ENCODE results near the gene PCBP2. TPM values are rescaled to one million over a fixed set of nuclear protein-coding genes. Genes with fewer than 3 reads are reported as not detected.
"Not testable (repeated sequence)": the region's sequence is repeated elsewhere in the genome, so short reads cannot be mapped to it uniquely, and the experiment has no call there.

PCBP2 gene
- polyA plus RNA-seq, 2 donors: 330 to 344 TPM

DNA sequence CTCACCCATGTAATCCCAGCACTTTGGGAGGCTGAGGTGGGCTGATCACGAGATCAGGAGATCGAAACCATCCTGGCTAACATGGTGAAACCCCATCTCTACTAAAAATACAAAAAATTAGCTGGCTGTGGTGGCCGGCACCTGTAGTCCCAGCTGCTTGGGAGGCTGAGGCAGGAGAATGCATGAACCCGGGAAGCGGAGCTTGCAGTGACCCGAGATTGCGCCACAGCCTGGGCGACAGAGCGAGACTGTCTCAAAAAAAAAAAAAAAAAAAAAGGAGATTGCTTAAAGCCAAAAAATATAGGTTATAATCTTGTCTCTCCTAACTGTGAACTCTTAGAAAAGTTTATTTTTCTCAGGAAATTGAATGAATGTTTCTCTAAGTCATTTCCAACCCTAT, 16.6 kb upstream of the PCBP2 start:
- H3K36me3 ChIP-seq (ENCODE audit: control insufficient read depth in 2 of 2, insufficient read depth in 2 of 2, low read length in 1 of 2); H3K4me3 ChIP-seq (ENCODE audit: low read depth in 1 of 2, low read length in 2 of 2); H3K9me3 ChIP-seq (ENCODE audit: control insufficient read depth in 2 of 2, insufficient read depth in 1 of 2, low read depth in 1 of 2, low read length in 1 of 2); H3K27me3 ChIP-seq (ENCODE audit: control insufficient read depth in 1 of 2, insufficient read depth in 2 of 2, low read length in 2 of 2); H3K4me1 ChIP-seq (ENCODE audit: control insufficient read depth in 2 of 2, insufficient read depth in 2 of 2, low read length in 1 of 2); H3K27ac ChIP-seq (ENCODE audit: low read depth in 2 of 2, low read length in 1 of 2): not testable (repeated sequence)
- WGBS, 2 donors: 92 to 95% methylated on average over 9 of the region's 9 CpGs

DNA sequence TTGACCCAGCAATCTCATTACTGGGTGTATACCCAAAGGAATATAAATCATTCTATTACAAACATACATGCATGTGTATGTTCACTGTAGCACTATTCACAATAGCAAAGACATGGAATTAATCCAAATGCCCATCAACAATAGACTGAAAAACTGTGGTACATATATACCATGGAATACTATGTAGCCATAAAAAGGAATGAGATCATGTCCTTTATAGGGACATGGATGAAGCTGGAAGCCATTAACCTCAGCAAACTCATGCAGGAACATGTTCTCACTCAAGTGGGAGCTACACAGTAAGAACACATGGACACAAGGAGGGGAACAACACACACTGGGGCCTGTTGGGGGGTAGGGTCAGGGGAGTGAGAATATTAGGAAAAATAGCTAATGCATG, 12.3 kb upstream of the PCBP2 start:
- H3K27me3 ChIP-seq (ENCODE audit: control insufficient read depth in 1 of 2, insufficient read depth in 2 of 2, low read length in 2 of 2); H3K36me3 ChIP-seq (ENCODE audit: control insufficient read depth in 2 of 2, insufficient read depth in 2 of 2, low read length in 1 of 2); H3K27ac ChIP-seq (ENCODE audit: low read depth in 2 of 2, low read length in 1 of 2); H3K9me3 ChIP-seq (ENCODE audit: control insufficient read depth in 2 of 2, insufficient read depth in 1 of 2, low read depth in 1 of 2, low read length in 1 of 2); H3K4me1 ChIP-seq (ENCODE audit: control insufficient read depth in 2 of 2, insufficient read depth in 2 of 2, low read length in 1 of 2); H3K4me3 ChIP-seq (ENCODE audit: low read depth in 1 of 2, low read length in 2 of 2): not testable (repeated sequence)

DNA sequence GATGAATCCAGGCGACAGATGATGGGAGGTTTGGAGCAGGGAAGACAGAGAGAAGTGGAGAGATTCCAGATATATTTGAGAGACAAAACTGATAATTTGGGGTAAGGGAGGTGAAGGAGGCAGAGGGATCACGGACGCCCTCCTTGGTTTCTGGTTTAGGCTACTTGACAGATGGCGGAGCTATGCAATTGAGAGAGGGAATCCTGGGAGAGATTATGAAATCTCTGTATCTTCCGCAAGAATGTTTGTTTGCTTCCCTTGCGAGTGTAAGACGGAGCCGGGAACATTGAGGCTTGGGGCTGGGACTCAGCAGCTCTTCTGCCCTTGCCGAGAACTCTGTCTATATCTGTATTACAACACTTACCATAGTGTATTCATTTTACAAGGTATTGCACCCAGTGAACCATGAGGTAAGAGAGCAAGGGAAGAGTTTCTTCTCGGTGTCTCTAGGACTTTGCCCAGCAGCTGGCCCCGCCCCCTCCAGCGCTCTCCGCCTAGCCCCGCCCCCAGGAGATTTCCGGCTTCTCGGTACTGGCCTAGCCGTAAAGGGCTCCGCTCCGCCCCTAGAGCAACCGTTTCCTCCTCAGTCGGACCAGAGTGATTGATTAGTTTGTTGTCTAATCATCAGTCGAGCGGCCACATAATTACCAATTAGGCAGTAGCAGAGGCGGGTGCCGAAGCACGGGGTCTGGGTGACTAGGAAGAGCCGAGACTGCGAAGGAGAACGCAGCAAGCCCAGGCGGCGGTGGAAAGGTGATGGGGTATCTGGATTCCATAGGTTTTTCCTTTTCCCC, 10.7 kb upstream of the PCBP2 start, which contains the start of gene PRR13:
Gene PRR13 (plus strand): TSS at position 695 of the 794 bp plus-strand sequence. CDS start 981 bp downstream, outside the sequence.
- Histone ChIP-seq H3K4me3 (ENCODE audit: low read depth in 1 of 2, low read length in 2 of 2) (peak within 1 kb of the TSS; percentile 63 to 93), H3K36me3 (ENCODE audit: control insufficient read depth in 2 of 2, insufficient read depth in 2 of 2, low read length in 1 of 2) (peaks cover 4 to 5% of the 10 kb centered on the region in 2 donors), H3K9me3 (ENCODE audit: control insufficient read depth in 2 of 2, insufficient read depth in 1 of 2, low read depth in 1 of 2, low read length in 1 of 2) (no peaks in the 10 kb centered on the region), H3K4me1 (ENCODE audit: control insufficient read depth in 2 of 2, insufficient read depth in 2 of 2, low read length in 1 of 2) (peaks cover 0 to 5% of the 10 kb centered on the region in 2 donors), H3K27me3 (ENCODE audit: control insufficient read depth in 1 of 2, insufficient read depth in 2 of 2, low read length in 2 of 2) (no peaks in the 10 kb centered on the region), H3K27ac (ENCODE audit: low read depth in 2 of 2, low read length in 1 of 2) (peak within 1 kb of the TSS; percentile 93 to 96)
- 1 to 2% methylated on average over 31 of the region's 31 CpGs for WGBS, 2 donors

DNA sequence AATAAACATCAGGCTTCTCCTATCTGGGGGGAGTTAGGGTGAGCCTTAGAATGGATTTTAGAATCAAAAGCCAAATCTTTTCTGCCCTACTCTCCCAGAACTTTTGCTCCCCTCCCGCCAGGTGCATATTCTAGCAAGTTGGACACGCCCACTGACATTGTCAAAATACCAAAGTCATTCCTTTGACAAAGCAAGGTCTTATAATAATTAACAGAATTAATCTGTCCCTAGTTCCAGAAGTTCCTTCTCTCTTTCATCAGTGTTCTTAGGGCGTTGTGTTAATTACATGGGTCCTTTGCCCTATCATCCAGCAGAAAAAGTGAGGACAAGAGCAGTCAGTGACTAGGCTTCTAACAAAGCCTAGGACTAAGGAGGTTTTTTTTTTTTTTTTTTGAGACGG, 7.9 kb upstream of the PCBP2 start:
- no peak overlapping the region for H3K4me3 ChIP-seq (ENCODE audit: low read depth in 1 of 2, low read length in 2 of 2)
- H3K9me3 ChIP-seq (ENCODE audit: control insufficient read depth in 2 of 2, insufficient read depth in 1 of 2, low read depth in 1 of 2, low read length in 1 of 2): no peaks in the 10 kb centered on the region
- no peaks in the 10 kb centered on the region for H3K27me3 ChIP-seq (ENCODE audit: control insufficient read depth in 1 of 2, insufficient read depth in 2 of 2, low read length in 2 of 2)
- WGBS, 2 donors: 74 to 93% methylated on average over 4 of the region's 4 CpGs
- peaks cover 4 to 5% of the 10 kb centered on the region in 2 donors for H3K36me3 ChIP-seq (ENCODE audit: control insufficient read depth in 2 of 2, insufficient read depth in 2 of 2, low read length in 1 of 2)
- no peak overlapping the region for H3K27ac ChIP-seq (ENCODE audit: low read depth in 2 of 2, low read length in 1 of 2)
- peaks cover 0 to 5% of the 10 kb centered on the region in 2 donors for H3K4me1 ChIP-seq (ENCODE audit: control insufficient read depth in 2 of 2, insufficient read depth in 2 of 2, low read length in 1 of 2)

DNA sequence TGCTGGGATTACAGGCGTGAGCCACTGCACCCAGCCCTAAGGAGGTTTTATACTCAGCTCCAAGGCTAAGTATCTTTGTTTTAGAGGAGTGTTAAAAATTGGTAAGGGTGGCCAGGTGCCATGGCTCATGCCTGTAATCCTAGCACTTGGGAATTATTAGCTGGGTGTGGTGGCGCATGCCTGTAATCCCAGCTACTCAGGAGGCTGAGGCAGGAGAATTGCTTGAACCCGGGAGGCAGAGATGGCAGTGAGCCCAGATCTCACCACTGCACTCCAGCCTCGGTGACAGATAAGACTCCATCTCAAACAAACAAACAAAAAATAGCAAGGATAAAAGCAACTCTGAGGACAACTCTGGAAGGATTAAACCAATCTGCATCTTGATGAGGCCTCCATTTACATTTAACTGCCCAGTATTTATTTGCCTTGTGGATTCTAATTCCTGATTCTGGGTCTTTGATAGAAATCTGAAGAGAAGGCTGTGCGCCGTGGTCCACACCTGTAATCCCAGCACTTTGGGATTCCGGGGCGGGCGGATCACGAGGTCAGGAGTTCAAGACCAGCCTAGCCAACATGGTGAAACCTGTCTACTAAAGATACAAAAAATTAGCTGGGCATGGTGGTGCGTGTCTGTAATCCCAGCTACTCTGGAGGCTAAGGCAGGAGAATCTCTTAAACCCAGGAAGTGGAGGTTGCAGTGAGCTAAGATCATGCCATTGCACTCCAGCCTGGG, 7.1 kb upstream of the PCBP2 start:
- not testable (repeated sequence) for H3K27ac ChIP-seq (ENCODE audit: low read depth in 2 of 2, low read length in 1 of 2); H3K27me3 ChIP-seq (ENCODE audit: control insufficient read depth in 1 of 2, insufficient read depth in 2 of 2, low read length in 2 of 2); H3K4me1 ChIP-seq (ENCODE audit: control insufficient read depth in 2 of 2, insufficient read depth in 2 of 2, low read length in 1 of 2); H3K9me3 ChIP-seq (ENCODE audit: control insufficient read depth in 2 of 2, insufficient read depth in 1 of 2, low read depth in 1 of 2, low read length in 1 of 2); H3K4me3 ChIP-seq (ENCODE audit: low read depth in 1 of 2, low read length in 2 of 2); H3K36me3 ChIP-seq (ENCODE audit: control insufficient read depth in 2 of 2, insufficient read depth in 2 of 2, low read length in 1 of 2)
- WGBS, 2 donors: 85 to 89% methylated on average over 11 of the region's 11 CpGs

DNA sequence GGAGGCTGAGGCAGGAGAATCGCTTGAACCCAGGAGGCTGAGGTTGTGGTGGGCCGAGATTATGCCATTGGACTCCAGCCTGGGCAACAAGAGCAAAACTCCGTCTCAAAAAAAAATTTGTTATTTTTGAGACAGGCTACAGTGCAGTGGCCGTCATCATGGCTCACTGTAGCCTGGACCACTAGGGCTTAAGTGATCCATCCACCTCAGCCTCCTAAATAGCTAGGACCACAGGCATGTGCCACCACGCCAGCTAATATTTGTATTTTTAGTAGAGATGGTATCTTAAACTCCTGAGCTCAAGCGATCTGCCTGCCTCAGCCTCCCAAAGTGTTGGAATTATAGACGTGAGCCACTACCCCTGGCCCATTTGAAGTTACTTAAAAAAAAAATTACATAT, 966 bp upstream of the PCBP2 start:
- WGBS, 2 donors: 87 to 93% methylated on average over 7 of the region's 7 CpGs
- H3K4me1 ChIP-seq (ENCODE audit: control insufficient read depth in 2 of 2, insufficient read depth in 2 of 2, low read length in 1 of 2): peaks cover 0 to 3% of the 10 kb centered on the region in 2 donors
- H3K9me3 ChIP-seq (ENCODE audit: control insufficient read depth in 2 of 2, insufficient read depth in 1 of 2, low read depth in 1 of 2, low read length in 1 of 2): no peaks in the 10 kb centered on the region
- peaks cover 0 to 9% of the 10 kb centered on the region in 2 donors for H3K36me3 ChIP-seq (ENCODE audit: control insufficient read depth in 2 of 2, insufficient read depth in 2 of 2, low read length in 1 of 2)
- no peaks in the 10 kb centered on the region for H3K27me3 ChIP-seq (ENCODE audit: control insufficient read depth in 1 of 2, insufficient read depth in 2 of 2, low read length in 2 of 2)
- H3K27ac ChIP-seq (ENCODE audit: low read depth in 2 of 2, low read length in 1 of 2): no peak overlapping the region
- H3K4me3 ChIP-seq (ENCODE audit: low read depth in 1 of 2, low read length in 2 of 2): no peak overlapping the region

DNA sequence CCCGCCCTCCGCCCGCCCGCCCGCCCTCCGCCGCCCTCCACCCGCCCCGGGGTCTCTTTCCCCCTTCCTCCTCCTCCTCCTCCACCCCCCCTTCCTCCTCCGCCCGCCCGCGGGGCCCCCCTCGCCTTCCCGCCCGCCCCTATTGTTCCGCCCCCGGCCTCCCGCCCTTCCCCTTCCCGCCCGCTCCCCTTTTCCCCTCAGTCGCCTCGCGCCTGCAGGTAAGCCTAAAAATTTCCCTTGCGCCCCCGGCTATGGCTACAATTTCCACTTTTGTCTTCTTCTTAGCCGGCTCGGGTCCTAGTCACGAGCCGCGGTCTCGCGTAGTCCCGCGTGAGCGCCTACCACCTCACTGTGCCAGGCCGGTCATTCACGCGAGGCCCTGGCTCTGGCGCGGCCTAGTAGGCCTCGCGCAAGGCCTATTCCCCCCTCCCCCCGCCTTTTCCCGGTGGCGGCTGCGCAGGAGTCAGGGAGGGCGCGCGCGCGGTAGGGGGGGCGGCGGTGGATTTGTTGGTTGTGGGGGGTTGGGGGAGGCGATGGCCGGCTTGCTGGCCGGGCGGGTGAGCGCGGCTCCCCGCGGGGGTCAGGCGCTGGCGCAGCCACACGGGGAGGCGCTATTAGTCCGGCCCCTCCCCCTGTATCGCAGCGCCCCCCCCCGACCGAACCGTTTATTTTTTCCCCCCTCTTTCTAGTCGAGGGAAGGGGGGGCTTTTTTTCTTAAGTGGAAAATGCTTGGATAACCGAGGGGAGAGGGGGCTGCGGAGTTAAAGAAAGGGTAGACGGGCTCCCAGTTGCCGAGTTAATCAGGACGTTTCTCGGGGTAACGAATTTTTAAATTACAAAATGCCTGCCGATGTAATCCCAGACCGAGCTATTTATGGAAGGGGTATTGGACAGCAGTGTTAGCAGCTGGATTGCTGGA, 516 bp downstream of the PCBP2 start:
- peak overlapping the region; percentile 97 to 99 for H3K27ac ChIP-seq (ENCODE audit: low read depth in 2 of 2, low read length in 1 of 2)
- peaks cover 0 to 3% of the 10 kb centered on the region in 2 donors for H3K4me1 ChIP-seq (ENCODE audit: control insufficient read depth in 2 of 2, insufficient read depth in 2 of 2, low read length in 1 of 2)
- H3K36me3 ChIP-seq (ENCODE audit: control insufficient read depth in 2 of 2, insufficient read depth in 2 of 2, low read length in 1 of 2): peaks cover 8 to 16% of the 10 kb centered on the region in 2 donors
- no peaks in the 10 kb centered on the region for H3K9me3 ChIP-seq (ENCODE audit: control insufficient read depth in 2 of 2, insufficient read depth in 1 of 2, low read depth in 1 of 2, low read length in 1 of 2)
- no peaks in the 10 kb centered on the region for H3K27me3 ChIP-seq (ENCODE audit: control insufficient read depth in 1 of 2, insufficient read depth in 2 of 2, low read length in 2 of 2)
- WGBS, 2 donors: 1% methylated on average over 43 to 69 of the region's 82 CpGs
- H3K4me3 ChIP-seq (ENCODE audit: low read depth in 1 of 2, low read length in 2 of 2): peak overlapping the region; percentile 81 to 85

DNA sequence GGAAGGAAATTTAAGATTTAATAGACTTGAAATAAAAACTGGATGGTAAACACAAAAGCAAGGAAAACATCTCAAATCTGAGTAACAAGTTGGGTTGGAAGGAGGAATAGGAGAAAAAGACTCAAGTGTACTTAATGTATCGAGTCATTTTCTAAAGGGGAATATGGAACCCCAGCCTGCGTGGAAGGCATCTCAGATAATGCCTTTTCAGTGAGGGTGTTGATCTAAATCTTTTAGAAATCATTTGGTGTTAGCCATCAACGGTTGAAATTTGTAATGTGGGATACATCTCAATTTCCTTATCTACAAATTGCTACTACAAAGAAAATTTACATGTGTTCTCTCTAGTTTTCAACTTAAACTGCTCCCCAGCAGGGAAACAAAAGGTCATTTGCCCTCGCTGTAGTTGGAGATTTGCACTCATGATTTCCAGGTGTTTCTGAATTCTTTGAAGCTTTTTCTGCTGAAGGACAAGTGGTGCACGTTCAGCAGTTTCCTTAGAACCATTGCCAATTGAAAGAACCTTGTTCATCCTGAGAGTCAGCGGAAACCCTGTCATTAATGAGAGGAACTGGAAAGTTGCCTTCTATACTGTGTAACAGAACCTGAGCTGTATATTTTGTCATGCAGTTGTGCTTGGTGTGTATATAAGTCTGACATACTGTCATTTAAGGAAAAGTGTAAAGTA, 2.2 kb downstream of the PCBP2 start:
- WGBS, 2 donors: 17 to 19% methylated on average over 6 of the region's 6 CpGs
- Histone ChIP-seq H3K27ac (ENCODE audit: low read depth in 2 of 2, low read length in 1 of 2) (no peak overlapping the region), H3K36me3 (ENCODE audit: control insufficient read depth in 2 of 2, insufficient read depth in 2 of 2, low read length in 1 of 2) (peaks cover 8 to 23% of the 10 kb centered on the region in 2 donors), H3K4me3 (ENCODE audit: low read depth in 1 of 2, low read length in 2 of 2) (peak overlapping the region in 1 of 2 donors; percentile 85), H3K9me3 (ENCODE audit: control insufficient read depth in 2 of 2, insufficient read depth in 1 of 2, low read depth in 1 of 2, low read length in 1 of 2) (no peaks in the 10 kb centered on the region), H3K27me3 (ENCODE audit: control insufficient read depth in 1 of 2, insufficient read depth in 2 of 2, low read length in 2 of 2) (no peaks in the 10 kb centered on the region), H3K4me1 (ENCODE audit: control insufficient read depth in 2 of 2, insufficient read depth in 2 of 2, low read length in 1 of 2) (peaks cover 0 to 3% of the 10 kb centered on the region in 2 donors)

DNA sequence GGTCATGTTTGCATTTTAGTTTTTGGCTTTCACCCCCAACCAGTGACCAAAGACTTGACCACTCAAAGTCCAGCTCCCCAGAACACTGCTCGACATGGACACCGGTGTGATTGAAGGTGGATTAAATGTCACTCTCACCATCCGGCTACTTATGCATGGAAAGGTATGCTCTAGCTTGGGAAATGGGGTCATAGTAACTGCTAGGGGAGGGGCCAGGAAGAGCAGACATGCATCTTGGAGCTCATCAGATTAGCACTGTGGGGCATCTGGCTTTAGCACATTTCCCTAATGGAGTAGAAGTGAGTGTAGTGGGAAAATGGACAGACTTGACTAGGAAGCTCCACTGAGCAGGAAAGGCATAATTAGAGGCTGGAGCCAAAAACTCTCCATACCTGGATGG, 2.8 kb downstream of the PCBP2 start:
- Histone ChIP-seq H3K4me3 (ENCODE audit: low read depth in 1 of 2, low read length in 2 of 2) (peak overlapping the region in 1 of 2 donors; percentile 11), H3K9me3 (ENCODE audit: control insufficient read depth in 2 of 2, insufficient read depth in 1 of 2, low read depth in 1 of 2, low read length in 1 of 2) (no peaks in the 10 kb centered on the region), H3K27me3 (ENCODE audit: control insufficient read depth in 1 of 2, insufficient read depth in 2 of 2, low read length in 2 of 2) (no peaks in the 10 kb centered on the region), H3K36me3 (ENCODE audit: control insufficient read depth in 2 of 2, insufficient read depth in 2 of 2, low read length in 1 of 2) (peaks cover 8 to 26% of the 10 kb centered on the region in 2 donors), H3K27ac (ENCODE audit: low read depth in 2 of 2, low read length in 1 of 2) (no peak overlapping the region), H3K4me1 (ENCODE audit: control insufficient read depth in 2 of 2, insufficient read depth in 2 of 2, low read length in 1 of 2) (peaks cover 0 to 3% of the 10 kb centered on the region in 2 donors)
- 53 to 65% methylated on average over 3 of the region's 3 CpGs for WGBS, 2 donors
